Karpas-422 (cell line): ENCODE data around the gene TPST1. TPM values are rescaled to one million over a fixed set of nuclear protein-coding genes. Genes with fewer than 3 reads are reported as not detected.
"Not testable (repeated sequence)": the region's sequence is repeated elsewhere in the genome, so short reads cannot be mapped to it uniquely, and the experiment has no call there.

Experiments used
- DNase-seq: peaks from one replicate; pipeline ENCODE4 v3.0.0-alpha.2; 2015
- H2AFZ ChIP-seq: fragments of 200-600 bp; sonication (generic); 2 replicates; pipeline ENCODE4 v1.6.1; 2014; ENCODE audit warnings: antibody characterized with exemption, low read length, mixed read lengths
- H3K27ac ChIP-seq: fragments of 200-600 bp; sonication (generic); 2 replicates; pipeline ENCODE4 v1.5.1; 2014; ENCODE audit warnings: mild to moderate bottlenecking, low read length, moderate library complexity
- H3K27me3 ChIP-seq: fragments of 200-600 bp; sonication (generic); 2 replicates; pipeline ENCODE4 v1.6.1; 2014; ENCODE audit warnings: low read length, mixed read lengths
- H3K36me3 ChIP-seq: fragments of 200-600 bp; sonication (generic); 2 replicates; pipeline ENCODE4 v1.6.1; 2014; ENCODE audit warnings: low read length, mixed read lengths; ENCODE audit not compliant: insufficient read depth
- H3K4me1 ChIP-seq: fragments of 200-600 bp; sonication (generic); 2 replicates; pipeline ENCODE4 v1.6.1; 2014; ENCODE audit warnings: mild to moderate bottlenecking, low read length, mixed read lengths
- H3K4me2 ChIP-seq: fragments of 200-600 bp; sonication (generic); 2 replicates; pipeline ENCODE4 v1.6.1; 2014; ENCODE audit warnings: low read length, low read depth, mild to moderate bottlenecking; ENCODE audit not compliant: poor library complexity, severe bottlenecking
- H3K4me3 ChIP-seq: fragments of 200-600 bp; sonication (generic); 2 replicates; pipeline ENCODE4 v1.5.1; 2014; ENCODE audit warnings: mild to moderate bottlenecking, antibody characterized with exemption, low read length, mixed read lengths
- H3K79me2 ChIP-seq: fragments of 200-600 bp; sonication (generic); 2 replicates; pipeline ENCODE4 v1.6.1; 2014; ENCODE audit warnings: mild to moderate bottlenecking, low read length, mixed read lengths
- H3K9ac ChIP-seq: fragments of 200-600 bp; sonication (generic); 2 replicates; pipeline ENCODE4 v1.6.0; 2014; ENCODE audit warnings: low read length
- H3K9me2 ChIP-seq: fragments of 200-600 bp; sonication (generic), shearing (Covaris generic); replicated peaks from 2 replicates; pipeline ENCODE4 v1.6.0; 2014; ENCODE audit warnings: mild to moderate bottlenecking, low read length, moderate library complexity; ENCODE audit not compliant: insufficient read depth
- H3K9me3 ChIP-seq: fragments of 300-700, 200-600 bp; sonication (generic); 2 replicates; pipeline ENCODE4 v1.6.1; 2014; ENCODE audit warnings: low read length, mixed read lengths
- H4K20me1 ChIP-seq: fragments of 200-600 bp; sonication (generic); 2 replicates; pipeline ENCODE4 v1.6.1; 2014; ENCODE audit warnings: mild to moderate bottlenecking, antibody characterized with exemption, low read length, low read depth; ENCODE audit not compliant: insufficient read depth
- total RNA-seq: library from RNA; depleted of rRNA; stranded (reverse); fragments of >200 nt; shearing (Covaris generic); gene quantifications from 2 replicates; pipeline ENCODE4 v1.2.3, GENCODE V29; 2014; ENCODE audit warnings: low replicate concordance

TPST1 gene
- total RNA-seq, 1 experiment from 2014 or later: 8.5 TPM

GRCh38 chr7:66377714-66378113 lies 172.6 kb downstream of the TPST1 start:
- Histone ChIP-seq H3K9me3 (no peaks in the 10 kb centered on the region), H3K9me2 (no peaks in the 10 kb centered on the region), H3K36me3 (no peaks in the 10 kb centered on the region), H3K27me3 (no peaks in the 10 kb centered on the region), H3K4me2 (no peak overlapping the region), H4K20me1 (no peaks in the 10 kb centered on the region), H3K79me2 (no peaks in the 10 kb centered on the region), H3K9ac (no peak overlapping the region), H2AFZ (no peak overlapping the region), H3K4me3 (no peak overlapping the region), H3K27ac (no peak overlapping the region), H3K4me1 (no peaks in the 10 kb centered on the region)
- no peak for DNase-seq

GRCh38 chr7:66379542-66380160 lies 174.5 kb downstream of the TPST1 start:
- Histone ChIP-seq H3K4me2 (no peak overlapping the region), H3K9me2 (no peaks in the 10 kb centered on the region), H3K9me3 (no peaks in the 10 kb centered on the region), H3K4me3 (no peak overlapping the region), H4K20me1 (no peaks in the 10 kb centered on the region), H3K27me3 (no peaks in the 10 kb centered on the region), H3K4me1 (no peaks in the 10 kb centered on the region), H2AFZ (no peak overlapping the region), H3K27ac (no peak overlapping the region), H3K36me3 (no peaks in the 10 kb centered on the region), H3K79me2 (no peaks in the 10 kb centered on the region), H3K9ac (no peak overlapping the region)
- no peak for DNase-seq

- Histone ChIP-seq H3K9me2 (no peaks in the 10 kb centered on the region), H3K27ac (no peak overlapping the region), H4K20me1 (no peaks in the 10 kb centered on the region), H3K4me3 (no peak overlapping the region), H2AFZ (no peak overlapping the region), H3K4me1 (no peaks in the 10 kb centered on the region), H3K9me3 (no peaks in the 10 kb centered on the region), H3K79me2 (no peaks in the 10 kb centered on the region), H3K36me3 (no peaks in the 10 kb centered on the region), H3K27me3 (no peaks in the 10 kb centered on the region), H3K4me2 (no peak overlapping the region), H3K9ac (no peak overlapping the region)
- DNase-seq: no peak
Measured at GRCh38 chr7:66380272-66380888, 175.2 kb downstream of the TPST1 start.

GRCh38 chr7:66382182-66382923 lies 177.2 kb downstream of the TPST1 start:
- not testable (repeated sequence) for H4K20me1 ChIP-seq, H3K4me2 ChIP-seq

GRCh38 chr7:66385191-66385905 lies 180.2 kb downstream of the TPST1 start:
- H3K4me2 ChIP-seq, H3K9ac ChIP-seq, H3K27me3 ChIP-seq, H4K20me1 ChIP-seq, H3K79me2 ChIP-seq, H3K9me2 ChIP-seq, H3K9me3 ChIP-seq, DNase-seq, H3K27ac ChIP-seq, H3K4me1 ChIP-seq, H2AFZ ChIP-seq, H3K4me3 ChIP-seq, H3K36me3 ChIP-seq: not testable (repeated sequence)

More at GRCh38 chr7:66382182-66382923, 177.2 kb downstream of the TPST1 start:
- H3K27me3 ChIP-seq, DNase-seq, H3K36me3 ChIP-seq, H3K9ac ChIP-seq, H3K9me2 ChIP-seq, H3K27ac ChIP-seq, H3K79me2 ChIP-seq, H3K4me3 ChIP-seq, H2AFZ ChIP-seq, H3K9me3 ChIP-seq, H3K4me1 ChIP-seq: not testable (repeated sequence)

- not testable (repeated sequence) for H3K9ac ChIP-seq, H3K4me2 ChIP-seq, H3K36me3 ChIP-seq, H3K4me3 ChIP-seq, H2AFZ ChIP-seq, H3K9me3 ChIP-seq, H3K9me2 ChIP-seq, H3K27ac ChIP-seq, H3K27me3 ChIP-seq, H4K20me1 ChIP-seq, H3K4me1 ChIP-seq, H3K79me2 ChIP-seq, DNase-seq
Measured at GRCh38 chr7:66395128-66395571, 190.0 kb downstream of the TPST1 start.

- H4K20me1 ChIP-seq, DNase-seq, H3K4me3 ChIP-seq, H3K79me2 ChIP-seq, H3K4me1 ChIP-seq, H2AFZ ChIP-seq, H3K9me2 ChIP-seq, H3K9ac ChIP-seq, H3K4me2 ChIP-seq, H3K27me3 ChIP-seq, H3K36me3 ChIP-seq, H3K9me3 ChIP-seq, H3K27ac ChIP-seq: not testable (repeated sequence)
Measured at GRCh38 chr7:66396052-66396451, 190.9 kb downstream of the TPST1 start.

- H3K9me2 ChIP-seq, H2AFZ ChIP-seq: not testable (repeated sequence)
Measured at GRCh38 chr7:66398841-66399240, 193.7 kb downstream of the TPST1 start.

More at GRCh38 chr7:66398841-66399240, 193.7 kb downstream of the TPST1 start:
- not testable (repeated sequence) for H3K27me3 ChIP-seq, DNase-seq, H4K20me1 ChIP-seq, H3K4me1 ChIP-seq, H3K9ac ChIP-seq, H3K4me2 ChIP-seq, H3K36me3 ChIP-seq, H3K4me3 ChIP-seq, H3K27ac ChIP-seq, H3K79me2 ChIP-seq, H3K9me3 ChIP-seq
